IPS DF 6.9 (cell line): ENCODE data around the gene WFDC6.

Experiments
- DNase-seq: peaks from one replicate; pipeline ENCODE4 v3.0.0-alpha.2; 2013; ENCODE audit warnings: low read depth, low spot score
- H3K27ac ChIP-seq: one replicate; pipeline ENCODE4 v1.5.1; 2013; ENCODE audit warnings: low read length, control low read depth
- H3K27me3 ChIP-seq: 2 replicates; pipeline ENCODE4 v1.6.1; 2013; ENCODE audit warnings: mild to moderate bottlenecking, low read length; ENCODE audit not compliant: control insufficient read depth, insufficient read depth
- H3K36me3 ChIP-seq: 2 replicates; pipeline ENCODE4 v1.6.1; 2013; ENCODE audit warnings: low read length; ENCODE audit not compliant: control insufficient read depth, insufficient read depth
- H3K4me1 ChIP-seq: 2 replicates; pipeline ENCODE4 v1.6.1; 2013; ENCODE audit warnings: low read length; ENCODE audit not compliant: control insufficient read depth, insufficient read depth
- H3K4me3 ChIP-seq: 2 replicates; pipeline ENCODE4 v1.5.1; 2013; ENCODE audit warnings: mild to moderate bottlenecking, low read length
- H3K9me3 ChIP-seq: 2 replicates; pipeline ENCODE4 v1.6.1; 2013; ENCODE audit warnings: low read length, inconsistent platforms; ENCODE audit not compliant: control insufficient read depth, insufficient read depth
- WGBS: extraction: QIAGEN DNeasy Blood & Tissue Kit; methylation state at CpG from one replicate; pipeline ENCODE4 v1.1.7; 2013; ENCODE audit warnings: mixed read lengths, missing lambda C conversion rate; ENCODE audit not compliant: insufficient read length, insufficient coverage; 5-methylcytosine and 5-hydroxymethylcytosine counted together

The WFDC6 gene

GRCh38 chr20:45523821-45524220 lies 15.5 kb downstream of the WFDC6 start:
- WGBS = no CpG with 5 or more reads among the region's 1 CpG
- DNase-seq = no peak
- H3K27me3 ChIP-seq = no peaks in the 10 kb centered on the region

GRCh38 chr20:45518282-45518681 lies 21.0 kb downstream of the WFDC6 start:
- Histone ChIP-seq H3K27me3 (no peaks in the 10 kb centered on the region), H3K4me1 (no peaks in the 10 kb centered on the region; the same call in 1 of the 2 replicates), H3K36me3 (no peaks in the 10 kb centered on the region), H3K9me3 (no peaks in the 10 kb centered on the region), H3K4me3 (no peak overlapping the region), H3K27ac (no peak overlapping the region)
- no peak for DNase-seq
- WGBS = no CpG with 5 or more reads among the region's 2 CpGs

More at GRCh38 chr20:45523821-45524220, 15.5 kb downstream of the WFDC6 start:
- H3K4me1 ChIP-seq = no peaks in the 10 kb centered on the region
- H3K4me3 ChIP-seq = no peak overlapping the region
- no peaks in the 10 kb centered on the region for H3K9me3 ChIP-seq
- H3K27ac ChIP-seq = no peak overlapping the region
- no peaks in the 10 kb centered on the region for H3K36me3 ChIP-seq

GRCh38 chr20:45515147-45515913 lies 24.0 kb downstream of the WFDC6 start, which contains the start of gene SPINT3:
Gene SPINT3, minus strand, starts transcription at chr20:45515622. Its CDS starts 14 bp downstream, at chr20:45515608.
- H3K4me3 ChIP-seq = no peak within 1 kb of the TSS
- no peaks in the 10 kb centered on the region; the same call in 1 of the 2 replicates for H3K4me1 ChIP-seq
- H3K27ac ChIP-seq = no peak within 1 kb of the TSS
- H3K36me3 ChIP-seq = no peaks in the 10 kb centered on the region
- H3K9me3 ChIP-seq = no peaks in the 10 kb centered on the region
- WGBS = no CpG with 5 or more reads among the region's 5 CpGs
- no peaks in the 10 kb centered on the region for H3K27me3 ChIP-seq
- no peak for DNase-seq

DNA sequence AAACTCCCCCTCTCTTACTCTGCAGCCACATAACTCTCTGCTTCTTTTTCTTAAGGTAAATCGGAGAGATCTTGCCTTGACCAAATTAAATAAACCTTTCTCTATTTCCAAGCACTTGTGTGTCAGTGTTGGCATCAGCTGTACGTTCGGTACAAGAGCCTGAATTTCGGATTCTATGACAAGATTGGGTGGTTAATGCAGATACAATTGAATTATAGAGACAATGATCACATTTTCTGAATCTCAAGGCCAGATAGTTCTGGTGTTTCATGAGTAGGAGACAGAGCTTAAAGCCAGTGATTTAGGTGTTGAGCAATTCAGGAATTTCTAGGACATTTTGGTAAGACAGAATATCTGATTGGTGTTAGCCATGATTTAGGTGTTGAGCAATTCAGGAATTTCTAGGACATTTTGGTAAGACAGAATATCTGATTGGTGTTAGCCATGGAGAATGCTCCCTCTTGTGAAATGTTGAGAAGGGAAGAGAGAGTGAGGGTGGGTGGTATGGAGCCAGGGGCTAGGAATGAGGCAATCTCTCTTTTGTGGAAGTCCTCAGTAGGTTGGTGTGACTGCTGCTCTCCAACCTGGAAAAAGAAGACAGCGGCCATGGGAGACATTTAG lies 28.9 kb downstream of the WFDC6 start:
- H3K27me3 ChIP-seq = no peaks in the 10 kb centered on the region
- H3K27ac ChIP-seq = no peak overlapping the region
- H3K4me3 ChIP-seq = no peak overlapping the region
- WGBS = no CpG with 5 or more reads among the region's 5 CpGs
- no peak for DNase-seq
- no peaks in the 10 kb centered on the region for H3K9me3 ChIP-seq
- H3K36me3 ChIP-seq = no peaks in the 10 kb centered on the region
- H3K4me1 ChIP-seq = no peaks in the 10 kb centered on the region

DNA sequence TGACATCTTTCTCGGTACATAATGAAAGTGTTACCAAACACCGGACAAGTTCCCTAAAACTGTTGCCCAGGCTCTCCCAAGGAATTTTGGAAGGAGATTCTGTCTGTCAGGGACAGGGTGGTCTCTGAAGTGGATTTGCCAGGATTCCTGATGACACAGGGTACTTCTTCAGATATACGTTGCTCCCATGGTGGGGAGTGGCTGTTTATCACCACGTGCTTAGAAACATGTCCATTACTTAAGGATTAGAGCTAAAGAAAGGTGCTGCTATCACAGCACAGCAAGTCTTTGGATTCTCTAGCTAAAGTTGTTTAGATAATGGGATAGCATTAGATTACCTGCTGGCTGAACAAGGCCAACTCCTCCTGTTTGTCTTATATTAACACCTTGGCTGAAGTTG lies 30.2 kb downstream of the WFDC6 start:
- Histone ChIP-seq H3K4me3 (no peak overlapping the region), H3K36me3 (no peaks in the 10 kb centered on the region), H3K27me3 (no peaks in the 10 kb centered on the region), H3K9me3 (no peaks in the 10 kb centered on the region), H3K4me1 (no peaks in the 10 kb centered on the region), H3K27ac (no peak overlapping the region)
- DNase-seq = no peak
- WGBS = no CpG with 5 or more reads among the region's 4 CpGs

- Histone ChIP-seq H3K36me3 (no peaks in the 10 kb centered on the region), H3K4me1 (no peaks in the 10 kb centered on the region), H3K9me3 (no peaks in the 10 kb centered on the region), H3K4me3 (no peak overlapping the region), H3K27ac (no peak overlapping the region), H3K27me3 (no peaks in the 10 kb centered on the region)
- no peak for DNase-seq
- WGBS = no CpG with 5 or more reads among the region's 7 CpGs
These were observed 31.0 kb downstream of the WFDC6 start for GRCh38 chr20:45508068-45508886.

- Histone ChIP-seq H3K36me3 (no peaks in the 10 kb centered on the region), H3K4me3 (no peak overlapping the region), H3K27me3 (no peaks in the 10 kb centered on the region), H3K4me1 (no peaks in the 10 kb centered on the region), H3K27ac (no peak overlapping the region), H3K9me3 (no peaks in the 10 kb centered on the region)
- no CpG with 5 or more reads among the region's 5 CpGs for WGBS
- no peak for DNase-seq
These were observed 32.1 kb downstream of the WFDC6 start for GRCh38 chr20:45507011-45507820.

GRCh38 chr20:45506398-45506797 lies 32.9 kb downstream of the WFDC6 start:
- Histone ChIP-seq H3K4me1 (no peaks in the 10 kb centered on the region), H3K4me3 (no peak overlapping the region), H3K27me3 (no peaks in the 10 kb centered on the region), H3K36me3 (no peaks in the 10 kb centered on the region), H3K9me3 (no peaks in the 10 kb centered on the region), H3K27ac (no peak overlapping the region)
- DNase-seq = no peak
- WGBS = no CpG with 5 or more reads among the region's 2 CpGs

DNA sequence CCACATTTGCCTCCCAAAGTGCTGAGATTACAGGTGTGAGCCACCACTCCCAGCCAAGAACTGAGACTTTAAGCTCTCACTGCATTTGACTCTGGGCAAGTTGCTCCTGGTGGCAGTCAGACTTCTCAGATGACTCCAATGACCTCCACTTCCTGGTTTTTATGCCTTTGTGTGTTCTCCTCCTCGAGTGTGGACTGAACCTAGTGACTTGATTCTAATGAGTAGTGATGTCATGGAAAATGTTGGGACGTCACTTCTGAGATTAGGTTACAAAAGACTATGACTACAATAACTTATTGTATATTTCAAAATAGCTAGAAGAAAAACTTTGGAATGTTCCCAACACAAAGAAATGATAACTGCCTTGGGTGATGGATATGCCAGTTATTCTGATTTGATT lies 35.9 kb downstream of the WFDC6 start:
- H3K36me3 ChIP-seq = no peaks in the 10 kb centered on the region
- H3K27ac ChIP-seq = no peak overlapping the region
- H3K27me3 ChIP-seq = no peaks in the 10 kb centered on the region
- no peak for DNase-seq
- no peak overlapping the region for H3K4me3 ChIP-seq
- H3K9me3 ChIP-seq = no peaks in the 10 kb centered on the region
- no CpG with 5 or more reads among the region's 2 CpGs for WGBS
- no peaks in the 10 kb centered on the region for H3K4me1 ChIP-seq

- Histone ChIP-seq H3K4me3 (no peak overlapping the region), H3K9me3 (no peaks in the 10 kb centered on the region), H3K27ac (no peak overlapping the region), H3K27me3 (no peaks in the 10 kb centered on the region), H3K4me1 (no peaks in the 10 kb centered on the region), H3K36me3 (no peaks in the 10 kb centered on the region)
- no CpG with 5 or more reads among the region's 1 CpG for WGBS
- DNase-seq = no peak
These were observed 36.7 kb downstream of the WFDC6 start for GRCh38 chr20:45502561-45502960.
